Esophagus squamous epithelium (tissue), 4 donors: ENCODE measurements around the gene C11orf97.

Experiments
- POLR2A ChIP-seq, 4 donors: fragments of 450-650 bp; IDR thresholded peaks; one replicate each; pipeline ENCODE4 v1.6.1; 2017; ENCODE audit warnings: antibody characterized with exemption in 4 of 4, mild to moderate bottlenecking in 4 of 4, moderate library complexity in 3 of 4
- TF ChIP-seq, protein P1 (sequence below), 6 experiments: fragments of 450-650 bp in 4 of 6; fragments of 200-600 bp in 2 of 6; sonication (generic) in 2 of 6; IDR thresholded peaks; one replicate each; pipeline ENCODE4 v1.5.1; 2016 to 2019; ENCODE audit warnings: antibody characterized with exemption in 6 of 6, mild to moderate bottlenecking in 4 of 6, moderate library complexity in 4 of 6

DNA sequence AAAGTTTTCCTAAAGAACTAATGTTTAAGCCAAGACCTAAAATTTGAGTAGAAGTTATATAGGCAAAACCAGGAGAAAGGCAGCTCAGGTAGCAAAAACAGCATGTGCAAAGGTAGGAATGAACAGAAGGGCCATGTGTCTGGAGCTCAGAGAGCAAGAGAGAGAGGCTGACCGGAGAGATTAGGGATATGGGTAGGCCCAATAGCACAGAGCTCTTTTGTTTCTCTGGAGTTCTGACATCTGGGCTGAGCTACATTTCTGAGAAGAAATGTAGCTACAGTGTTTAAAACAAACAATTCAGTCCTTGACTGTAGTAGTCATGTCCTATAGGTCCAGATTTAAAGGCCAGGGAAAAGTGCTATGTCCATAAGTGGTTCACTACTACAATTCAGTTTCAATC, 4.5 kb downstream of the C11orf97 start:
- TF ChIP-seq, protein P1, sequence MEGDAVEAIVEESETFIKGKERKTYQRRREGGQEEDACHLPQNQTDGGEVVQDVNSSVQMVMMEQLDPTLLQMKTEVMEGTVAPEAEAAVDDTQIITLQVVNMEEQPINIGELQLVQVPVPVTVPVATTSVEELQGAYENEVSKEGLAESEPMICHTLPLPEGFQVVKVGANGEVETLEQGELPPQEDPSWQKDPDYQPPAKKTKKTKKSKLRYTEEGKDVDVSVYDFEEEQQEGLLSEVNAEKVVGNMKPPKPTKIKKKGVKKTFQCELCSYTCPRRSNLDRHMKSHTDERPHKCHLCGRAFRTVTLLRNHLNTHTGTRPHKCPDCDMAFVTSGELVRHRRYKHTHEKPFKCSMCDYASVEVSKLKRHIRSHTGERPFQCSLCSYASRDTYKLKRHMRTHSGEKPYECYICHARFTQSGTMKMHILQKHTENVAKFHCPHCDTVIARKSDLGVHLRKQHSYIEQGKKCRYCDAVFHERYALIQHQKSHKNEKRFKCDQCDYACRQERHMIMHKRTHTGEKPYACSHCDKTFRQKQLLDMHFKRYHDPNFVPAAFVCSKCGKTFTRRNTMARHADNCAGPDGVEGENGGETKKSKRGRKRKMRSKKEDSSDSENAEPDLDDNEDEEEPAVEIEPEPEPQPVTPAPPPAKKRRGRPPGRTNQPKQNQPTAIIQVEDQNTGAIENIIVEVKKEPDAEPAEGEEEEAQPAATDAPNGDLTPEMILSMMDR (IDR thresholded peaks at IDR 0.05), result no peak
- no peak for TF ChIP-seq POLR2A (IDR thresholded peaks at IDR 0.05)
